Measurements from ENCODE around the gene TMEM51.

Gene TMEM51

GRCh38 chr1:15153184-15153841 is at the start of gene TMEM51:
TMEM51 (plus strand) TSS chr1:15153747; CDS start chr1:15215088, 61,341 bp downstream.
- Histone ChIP-seq H3K4me3 (ENCODE audit: low read depth, low read length) (peak within 1 kb of the TSS; percentile 90), H3K36me3 (ENCODE audit: control insufficient read depth, insufficient read depth, low read length) (no peaks in the 10 kb centered on the region), H3K9me3 (ENCODE audit: control insufficient read depth, insufficient read depth, low read depth, low read length) (peaks cover 5% of the 10 kb centered on the region; the same call in 1 of the 2 replicates), H3K4me1 (ENCODE audit: control insufficient read depth, insufficient read depth, low read length) (peaks cover 36% of the 10 kb centered on the region), H3K27ac (ENCODE audit: low read depth, low read length) (peak within 1 kb of the TSS; percentile 49; the same call in 1 of the 2 replicates), H3K9ac (ENCODE audit: low read length) (peak within 1 kb of the TSS; percentile 87), H3K27me3 (ENCODE audit: control insufficient read depth, insufficient read depth, low read length) (peaks cover 35% of the 10 kb centered on the region)

- no peaks in the 10 kb centered on the region for H3K36me3 ChIP-seq (ENCODE audit: control insufficient read depth, insufficient read depth, low read length)
- H3K9ac ChIP-seq (ENCODE audit: low read length), result no peak overlapping the region
- H3K27ac ChIP-seq (ENCODE audit: low read depth, low read length), result no peak overlapping the region
- H3K27me3 ChIP-seq (ENCODE audit: control insufficient read depth, insufficient read depth, low read length), result peaks cover 28% of the 10 kb centered on the region
- no peaks in the 10 kb centered on the region for H3K9me3 ChIP-seq (ENCODE audit: control insufficient read depth, insufficient read depth, low read depth, low read length)
- H3K4me3 ChIP-seq (ENCODE audit: low read depth, low read length), result no peak overlapping the region
- peaks cover 17% of the 10 kb centered on the region for H3K4me1 ChIP-seq (ENCODE audit: control insufficient read depth, insufficient read depth, low read length)
Observed at GRCh38 chr1:15103906-15104305, 49.6 kb upstream of the TMEM51 start.

GRCh38 chr1:15104768-15105167 is 48.8 kb upstream of the TMEM51 start:
- no peak overlapping the region for H3K27ac ChIP-seq (ENCODE audit: low read depth, low read length)
- peaks cover 20% of the 10 kb centered on the region for H3K27me3 ChIP-seq (ENCODE audit: control insufficient read depth, insufficient read depth, low read length)
- H3K4me1 ChIP-seq (ENCODE audit: control insufficient read depth, insufficient read depth, low read length), result peaks cover 17% of the 10 kb centered on the region
- no peak overlapping the region for H3K9ac ChIP-seq (ENCODE audit: low read length)
- no peaks in the 10 kb centered on the region for H3K36me3 ChIP-seq (ENCODE audit: control insufficient read depth, insufficient read depth, low read length)
- H3K9me3 ChIP-seq (ENCODE audit: control insufficient read depth, insufficient read depth, low read depth, low read length), result no peaks in the 10 kb centered on the region
- H3K4me3 ChIP-seq (ENCODE audit: low read depth, low read length), result no peak overlapping the region

- no peak overlapping the region for H3K9ac ChIP-seq (ENCODE audit: low read length)
- peaks cover 3% of the 10 kb centered on the region for H3K27me3 ChIP-seq (ENCODE audit: control insufficient read depth, insufficient read depth, low read length)
Observed at GRCh38 chr1:15106608-15107007, 46.9 kb upstream of the TMEM51 start.

GRCh38 chr1:15107058-15107687 is 46.4 kb upstream of the TMEM51 start:
- Histone ChIP-seq H3K9me3 (ENCODE audit: control insufficient read depth, insufficient read depth, low read depth, low read length) (no peaks in the 10 kb centered on the region), H3K4me3 (ENCODE audit: low read depth, low read length) (no peak overlapping the region), H3K27me3 (ENCODE audit: control insufficient read depth, insufficient read depth, low read length) (no peaks in the 10 kb centered on the region), H3K36me3 (ENCODE audit: control insufficient read depth, insufficient read depth, low read length) (no peaks in the 10 kb centered on the region), H3K4me1 (ENCODE audit: control insufficient read depth, insufficient read depth, low read length) (peaks cover 27% of the 10 kb centered on the region), H3K9ac (ENCODE audit: low read length) (no peak overlapping the region), H3K27ac (ENCODE audit: low read depth, low read length) (no peak overlapping the region)

More at GRCh38 chr1:15106608-15107007, 46.9 kb upstream of the TMEM51 start:
- H3K4me1 ChIP-seq (ENCODE audit: control insufficient read depth, insufficient read depth, low read length), result peaks cover 21% of the 10 kb centered on the region
- H3K27ac ChIP-seq (ENCODE audit: low read depth, low read length), result no peak overlapping the region
- no peak overlapping the region for H3K4me3 ChIP-seq (ENCODE audit: low read depth, low read length)
- H3K36me3 ChIP-seq (ENCODE audit: control insufficient read depth, insufficient read depth, low read length), result no peaks in the 10 kb centered on the region
- H3K9me3 ChIP-seq (ENCODE audit: control insufficient read depth, insufficient read depth, low read depth, low read length), result no peaks in the 10 kb centered on the region

GRCh38 chr1:15107911-15108310 is 45.6 kb upstream of the TMEM51 start:
- Histone ChIP-seq H3K36me3 (ENCODE audit: control insufficient read depth, insufficient read depth, low read length) (no peaks in the 10 kb centered on the region), H3K27me3 (ENCODE audit: control insufficient read depth, insufficient read depth, low read length) (no peaks in the 10 kb centered on the region), H3K4me3 (ENCODE audit: low read depth, low read length) (no peak overlapping the region), H3K4me1 (ENCODE audit: control insufficient read depth, insufficient read depth, low read length) (peaks cover 34% of the 10 kb centered on the region), H3K27ac (ENCODE audit: low read depth, low read length) (no peak overlapping the region), H3K9me3 (ENCODE audit: control insufficient read depth, insufficient read depth, low read depth, low read length) (no peaks in the 10 kb centered on the region), H3K9ac (ENCODE audit: low read length) (no peak overlapping the region)

GRCh38 chr1:15110128-15110866 is 43.2 kb upstream of the TMEM51 start:
- Histone ChIP-seq H3K4me3 (ENCODE audit: low read depth, low read length) (no peak overlapping the region), H3K27ac (ENCODE audit: low read depth, low read length) (no peak overlapping the region), H3K36me3 (ENCODE audit: control insufficient read depth, insufficient read depth, low read length) (no peaks in the 10 kb centered on the region), H3K27me3 (ENCODE audit: control insufficient read depth, insufficient read depth, low read length) (no peaks in the 10 kb centered on the region), H3K4me1 (ENCODE audit: control insufficient read depth, insufficient read depth, low read length) (peaks cover 34% of the 10 kb centered on the region), H3K9ac (ENCODE audit: low read length) (no peak overlapping the region), H3K9me3 (ENCODE audit: control insufficient read depth, insufficient read depth, low read depth, low read length) (no peaks in the 10 kb centered on the region)

- H3K27ac ChIP-seq (ENCODE audit: low read depth, low read length), result no peak overlapping the region
- H3K9me3 ChIP-seq (ENCODE audit: control insufficient read depth, insufficient read depth, low read depth, low read length), result no peaks in the 10 kb centered on the region
- no peak overlapping the region for H3K9ac ChIP-seq (ENCODE audit: low read length)
- no peak overlapping the region for H3K4me3 ChIP-seq (ENCODE audit: low read depth, low read length)
- H3K27me3 ChIP-seq (ENCODE audit: control insufficient read depth, insufficient read depth, low read length), result no peaks in the 10 kb centered on the region
- no peaks in the 10 kb centered on the region for H3K36me3 ChIP-seq (ENCODE audit: control insufficient read depth, insufficient read depth, low read length)
- H3K4me1 ChIP-seq (ENCODE audit: control insufficient read depth, insufficient read depth, low read length), result peaks cover 34% of the 10 kb centered on the region
Observed at GRCh38 chr1:15110867-15111230, 42.7 kb upstream of the TMEM51 start.

GRCh38 chr1:15113146-15113545 is 40.4 kb upstream of the TMEM51 start:
- no peak overlapping the region for H3K9ac ChIP-seq (ENCODE audit: low read length)
- no peaks in the 10 kb centered on the region for H3K36me3 ChIP-seq (ENCODE audit: control insufficient read depth, insufficient read depth, low read length)
- H3K9me3 ChIP-seq (ENCODE audit: control insufficient read depth, insufficient read depth, low read depth, low read length), result no peaks in the 10 kb centered on the region
- no peaks in the 10 kb centered on the region for H3K27me3 ChIP-seq (ENCODE audit: control insufficient read depth, insufficient read depth, low read length)
- H3K4me1 ChIP-seq (ENCODE audit: control insufficient read depth, insufficient read depth, low read length), result peaks cover 28% of the 10 kb centered on the region
- no peak overlapping the region for H3K4me3 ChIP-seq (ENCODE audit: low read depth, low read length)
- no peak overlapping the region for H3K27ac ChIP-seq (ENCODE audit: low read depth, low read length)

GRCh38 chr1:15114884-15115283 is 38.7 kb upstream of the TMEM51 start:
- Histone ChIP-seq H3K4me1 (ENCODE audit: control insufficient read depth, insufficient read depth, low read length) (peaks cover 21% of the 10 kb centered on the region), H3K4me3 (ENCODE audit: low read depth, low read length) (no peak overlapping the region), H3K9me3 (ENCODE audit: control insufficient read depth, insufficient read depth, low read depth, low read length) (no peaks in the 10 kb centered on the region), H3K36me3 (ENCODE audit: control insufficient read depth, insufficient read depth, low read length) (no peaks in the 10 kb centered on the region), H3K27ac (ENCODE audit: low read depth, low read length) (no peak overlapping the region), H3K27me3 (ENCODE audit: control insufficient read depth, insufficient read depth, low read length) (no peaks in the 10 kb centered on the region), H3K9ac (ENCODE audit: low read length) (no peak overlapping the region)
